Caco-2 (cell line): ENCODE data around the gene ENPP3. TPM values are rescaled to one million over a fixed set of nuclear protein-coding genes. Genes with fewer than 3 reads are reported as not detected.

Source experiments
- BruUV-seq: library from RNA; stranded (reverse); fragments of 400-500 nt; replicated peaks from 2 replicates; lab custom pipeline; 2021; lab: Mats Ljungman, UMichigan
- CTCF ChIA-PET: fragments of 300-600 bp; sonication (Branson Sonifier 250); formaldehyde crosslinking; loops from one replicate; lab custom pipeline; 2022; ENCODE audit warnings: antibody characterized with exemption; lab: Charles Lee
- POLR2A ChIA-PET: fragments of 300-600 bp; sonication (Branson Sonifier 250); formaldehyde crosslinking; loops from one replicate; lab custom pipeline; 2022; ENCODE audit warnings: antibody characterized with exemption; lab: Charles Lee
- DNase-seq, 2 experiments: peaks; one replicate each; pipeline versions ENCODE4 v3.0.0 to v3.0.0-alpha.2; 2020 to 2022
- H3K27me3 ChIP-seq: replicated peaks from 2 replicates; pipeline ENCODE4 v1.6.0; 2011; ENCODE audit warnings: low read length; ENCODE audit not compliant: control insufficient read depth, insufficient read depth
- H3K36me3 ChIP-seq: 2 replicates; pipeline ENCODE4 v1.5.1; 2011; ENCODE audit warnings: low read length; ENCODE audit not compliant: control insufficient read depth, insufficient read depth
- H3K4me1 ChIP-seq: fragments of 250-450 bp; sonication (Bioruptor Pico); 2 replicates; pipeline ENCODE4 v1.5.1; 2020; ENCODE audit warnings: mild to moderate bottlenecking
- H3K4me3 ChIP-seq: 2 replicates; pipeline ENCODE4 v1.5.1; 2011; ENCODE audit warnings: low read depth, mild to moderate bottlenecking, control low read depth, low read length
- H3K9me3 ChIP-seq: fragments of 250-450 bp; sonication (Bioruptor Pico); 2 replicates; pipeline ENCODE4 v1.5.1; 2020; ENCODE audit warnings: mild to moderate bottlenecking, moderate library complexity
- H3K27ac Mint-ChIP-seq: one replicate; pipeline ENCODE4 v1.8.0; 2022; ENCODE audit warnings: mixed read lengths; ENCODE audit not compliant: unreplicated experiment
- H3K27me3 Mint-ChIP-seq: one replicate; pipeline ENCODE4 v1.8.0; 2022; ENCODE audit warnings: mixed read lengths; ENCODE audit not compliant: insufficient read depth, unreplicated experiment
- H3K36me3 Mint-ChIP-seq: one replicate; pipeline ENCODE4 v1.8.0; 2022; ENCODE audit warnings: mild to moderate bottlenecking, mixed read lengths; ENCODE audit not compliant: insufficient read depth, unreplicated experiment
- H3K4me1 Mint-ChIP-seq: one replicate; pipeline ENCODE4 v1.8.0; 2022; ENCODE audit warnings: low read depth, mixed read lengths; ENCODE audit not compliant: unreplicated experiment
- H3K4me3 Mint-ChIP-seq: one replicate; pipeline ENCODE4 v1.8.0; 2022; ENCODE audit warnings: mild to moderate bottlenecking, moderate library complexity, mixed read lengths; ENCODE audit not compliant: unreplicated experiment
- H3K9me3 Mint-ChIP-seq: one replicate; pipeline ENCODE4 v1.8.0; 2022; ENCODE audit warnings: mixed read lengths; ENCODE audit not compliant: unreplicated experiment
- intact Hi-C: fragments of 100-400 bp; cut with micrococcal nuclease; formaldehyde crosslinking; loops from one replicate; pipeline ENCODE4 v1.10.0; 2022; ENCODE audit not compliant: unreplicated experiment
- total RNA-seq: library from RNA; stranded (reverse); gene quantifications from 2 replicates; pipeline ENCODE4 v1.2.3, GENCODE V29; 2022
- TF ChIP-seq, protein P1 (sequence below), 2 experiments: fragments of 200-600 bp in 1 of 2; IDR thresholded peaks; 1 replicate in 1 of 2; 2 replicates in 1 of 2; pipeline versions ENCODE4 v1.5.1 to v1.8.0; 2011 to 2022; ENCODE audit warnings: antibody characterized with exemption in 1 of 2, control low read depth in 1 of 2, inconsistent platforms in 1 of 2, low read depth in 1 of 2, low read length in 1 of 2, mild to moderate bottlenecking in 1 of 2, moderate library complexity in 1 of 2; ENCODE audit not compliant: insufficient read depth in 1 of 2, severe bottlenecking in 1 of 2, unreplicated experiment in 1 of 2

Gene ENPP3
- total RNA-seq, 1 experiment from 2014 or later, result not detected

DNA sequence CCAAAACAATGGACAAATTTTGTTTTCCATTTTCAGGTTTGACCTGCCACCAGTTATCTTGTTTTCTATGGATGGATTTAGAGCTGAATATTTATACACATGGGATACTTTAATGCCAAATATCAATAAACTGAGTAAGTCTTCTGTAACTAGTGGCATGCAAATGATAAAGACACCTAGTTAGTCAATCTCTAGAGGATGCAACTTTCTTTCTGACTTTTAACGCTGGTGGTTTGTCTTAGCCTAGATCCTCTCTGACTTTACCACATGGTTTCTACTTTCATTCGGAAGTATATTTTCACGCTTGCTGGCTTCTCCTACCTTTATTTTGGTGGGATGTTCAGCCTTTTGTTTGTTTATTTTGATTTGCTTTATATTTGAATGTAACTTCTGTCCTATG lies 21.2 kb downstream of the ENPP3 start:
- Histone ChIP-seq H3K4me1 (no peaks in the 10 kb centered on the region), H3K36me3 (no peaks in the 10 kb centered on the region), H3K9me3 (no peaks in the 10 kb centered on the region), H3K27me3 (no peaks in the 10 kb centered on the region), H3K4me3 (no peak overlapping the region)
- TF ChIP-seq, protein P1, sequence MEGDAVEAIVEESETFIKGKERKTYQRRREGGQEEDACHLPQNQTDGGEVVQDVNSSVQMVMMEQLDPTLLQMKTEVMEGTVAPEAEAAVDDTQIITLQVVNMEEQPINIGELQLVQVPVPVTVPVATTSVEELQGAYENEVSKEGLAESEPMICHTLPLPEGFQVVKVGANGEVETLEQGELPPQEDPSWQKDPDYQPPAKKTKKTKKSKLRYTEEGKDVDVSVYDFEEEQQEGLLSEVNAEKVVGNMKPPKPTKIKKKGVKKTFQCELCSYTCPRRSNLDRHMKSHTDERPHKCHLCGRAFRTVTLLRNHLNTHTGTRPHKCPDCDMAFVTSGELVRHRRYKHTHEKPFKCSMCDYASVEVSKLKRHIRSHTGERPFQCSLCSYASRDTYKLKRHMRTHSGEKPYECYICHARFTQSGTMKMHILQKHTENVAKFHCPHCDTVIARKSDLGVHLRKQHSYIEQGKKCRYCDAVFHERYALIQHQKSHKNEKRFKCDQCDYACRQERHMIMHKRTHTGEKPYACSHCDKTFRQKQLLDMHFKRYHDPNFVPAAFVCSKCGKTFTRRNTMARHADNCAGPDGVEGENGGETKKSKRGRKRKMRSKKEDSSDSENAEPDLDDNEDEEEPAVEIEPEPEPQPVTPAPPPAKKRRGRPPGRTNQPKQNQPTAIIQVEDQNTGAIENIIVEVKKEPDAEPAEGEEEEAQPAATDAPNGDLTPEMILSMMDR (IDR thresholded peaks at IDR 0.05; ENCODE audit: insufficient read depth in 1 of 2, low read depth in 1 of 2, low read length in 1 of 2, severe bottlenecking in 1 of 2, unreplicated experiment in 1 of 2), result no peak
- BruUV-seq, result no TSS peak
- Mint-ChIP-seq H3K9me3 (no peaks in the 10 kb centered on the region), H3K27ac (no peak overlapping the region), H3K36me3 (no peaks in the 10 kb centered on the region), H3K27me3 (no peaks in the 10 kb centered on the region), H3K4me1 (no peaks in the 10 kb centered on the region), H3K4me3 (no peak overlapping the region)
- CTCF ChIA-PET, result no interaction called here
- intact Hi-C loops, result no loop called here
- POLR2A ChIA-PET, result no interaction called here
- DNase-seq, result no peak

DNA sequence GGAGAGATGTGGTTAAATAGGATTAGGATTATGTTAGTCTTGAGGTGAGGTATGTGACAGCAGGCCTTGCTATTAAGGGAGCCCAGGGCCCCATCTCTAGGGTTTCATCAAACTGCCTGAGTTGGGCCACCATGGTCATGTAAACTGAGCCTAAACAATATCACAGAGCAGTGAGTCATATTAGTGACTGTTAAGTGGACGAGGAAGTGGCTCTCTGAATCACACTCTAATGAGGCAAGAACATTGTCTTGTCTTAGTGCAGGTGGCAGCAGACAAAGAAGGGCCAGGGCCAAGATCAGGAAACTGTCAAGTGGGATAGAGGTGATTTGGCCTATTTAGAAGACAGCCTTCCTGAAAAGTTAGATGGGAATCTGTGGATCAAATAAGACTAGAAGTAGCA lies 23.1 kb downstream of the ENPP3 start:
- no peak overlapping the region for H3K27ac Mint-ChIP-seq

DNA sequence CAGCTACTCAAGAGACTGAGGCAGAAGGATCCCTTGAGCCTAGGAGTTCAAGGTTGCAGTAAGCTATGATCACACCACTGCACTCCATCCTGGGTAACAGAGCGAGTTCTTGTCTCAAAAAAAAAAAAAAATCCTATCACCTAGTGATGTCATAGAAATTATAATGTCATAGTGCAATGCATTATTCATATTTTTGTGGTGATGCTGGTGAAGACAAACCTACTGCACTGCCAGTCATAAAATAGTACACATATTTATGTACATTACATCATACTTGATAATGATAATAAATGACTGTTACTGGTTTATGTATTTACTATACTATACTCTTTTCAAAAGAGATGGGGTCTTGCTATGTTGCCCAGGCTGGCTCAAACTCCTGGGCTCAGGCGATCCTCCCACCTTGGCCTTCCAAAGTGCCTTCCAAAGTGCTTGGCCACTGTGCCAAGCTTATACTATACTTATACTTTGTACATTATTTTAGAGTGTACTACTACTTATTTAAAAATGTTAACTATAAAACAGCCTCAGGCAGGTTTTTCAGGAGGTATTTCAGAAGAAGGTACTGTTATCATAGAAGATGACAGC lies 26.6 kb downstream of the ENPP3 start:
- no peak overlapping the region for H3K4me3 Mint-ChIP-seq

More for the DNA sequence above, 23.1 kb downstream of the ENPP3 start:
- Mint-ChIP-seq H3K4me1 (no peaks in the 10 kb centered on the region), H3K9me3 (no peaks in the 10 kb centered on the region), H3K36me3 (no peaks in the 10 kb centered on the region), H3K4me3 (no peak overlapping the region), H3K27me3 (no peaks in the 10 kb centered on the region)
- no peak for DNase-seq
- ChIA-PET POLR2A (no interaction called here), CTCF (no interaction called here)
- no TSS peak for BruUV-seq
- H3K9me3 ChIP-seq, result no peaks in the 10 kb centered on the region
- intact Hi-C loops, result no loop called here
- H3K36me3 ChIP-seq, result no peaks in the 10 kb centered on the region
- TF ChIP-seq, protein P1 (IDR thresholded peaks at IDR 0.05; ENCODE audit: insufficient read depth in 1 of 2, low read depth in 1 of 2, low read length in 1 of 2, severe bottlenecking in 1 of 2, unreplicated experiment in 1 of 2), result no peak
- no peaks in the 10 kb centered on the region for H3K4me1 ChIP-seq
- H3K27me3 ChIP-seq, result no peaks in the 10 kb centered on the region
- H3K4me3 ChIP-seq, result no peak overlapping the region

More for the DNA sequence above, 26.6 kb downstream of the ENPP3 start:
- H3K27me3 ChIP-seq, result no peaks in the 10 kb centered on the region
- Mint-ChIP-seq H3K4me1 (no peaks in the 10 kb centered on the region), H3K27me3 (peaks cover 3% of the 10 kb centered on the region), H3K9me3 (no peaks in the 10 kb centered on the region), H3K27ac (no peak overlapping the region), H3K36me3 (no peaks in the 10 kb centered on the region)
- ChIA-PET POLR2A (no interaction called here), CTCF (no interaction called here)
- no peak for DNase-seq
- TF ChIP-seq, protein P1 (IDR thresholded peaks at IDR 0.05; ENCODE audit: insufficient read depth in 1 of 2, low read depth in 1 of 2, low read length in 1 of 2, severe bottlenecking in 1 of 2, unreplicated experiment in 1 of 2), result no peak
- intact Hi-C loops, result no loop called here
- H3K36me3 ChIP-seq, result no peaks in the 10 kb centered on the region
- no peak overlapping the region for H3K4me3 ChIP-seq
- H3K9me3 ChIP-seq, result no peaks in the 10 kb centered on the region
- BruUV-seq, result no TSS peak
- H3K4me1 ChIP-seq, result no peaks in the 10 kb centered on the region
